Endothelial cell of umbilical vein (primary cell): Measurements from ENCODE around the gene GTF2IRD1. TPM values are rescaled to one million over a fixed set of nuclear protein-coding genes. Genes with fewer than 3 reads are reported as not detected.

Experiments
- BruUV-seq: library from RNA; stranded (reverse); fragments of 400-500 nt; replicated peaks from 2 replicates; lab custom pipeline; 2021; lab: Mats Ljungman, UMichigan
- CTCF ChIA-PET: fragments of 300-600, 350-600 bp; sonication (Branson Sonifier 250); formaldehyde crosslinking; loops from one replicate; lab custom pipeline; 2021; ENCODE audit warnings: antibody characterized with exemption, inconsistent platforms; lab: Charles Lee
- POLR2A ChIA-PET: fragments of 300-600, 350-600 bp; sonication (Branson Sonifier 250); formaldehyde crosslinking; loops from one replicate; lab custom pipeline; 2021; ENCODE audit warnings: antibody characterized with exemption, inconsistent platforms; lab: Charles Lee
- DNase-seq: peaks from one replicate; pipeline ENCODE4 v3.0.0-alpha.2; 2011; ENCODE audit warnings: low read depth, low spot score
- FAIRE-seq: peaks from 2 replicates; lab custom pipeline; 2011; peaks lifted over from hg19 to GRCh38; lab: Jason Lieb, UNC
- H2AFZ ChIP-seq: 2 replicates; pipeline ENCODE4 v1.6.0; 2012; ENCODE audit warnings: low read depth, low read length, control low read depth, inconsistent platforms
- H3K27ac ChIP-seq: 2 replicates; pipeline ENCODE4 v1.5.1; 2011; ENCODE audit warnings: low read depth, mild to moderate bottlenecking, control low read depth, low read length, moderate library complexity; ENCODE audit not compliant: insufficient read depth
- H3K27me3 ChIP-seq, 2 experiments: 2 replicates each; pipeline versions ENCODE4 v1.6.0 to v1.6.1; 2011; ENCODE audit warnings: low read length in 2 of 2, mixed read lengths in 1 of 2; ENCODE audit not compliant: control insufficient read depth in 2 of 2, insufficient read depth in 2 of 2
- H3K36me3 ChIP-seq, 2 experiments: 2 replicates in 1 of 2; 3 replicates in 1 of 2; pipeline ENCODE4 v1.5.1; 2011; ENCODE audit warnings: low read length in 2 of 2, mild to moderate bottlenecking in 1 of 2, moderate library complexity in 1 of 2; ENCODE audit not compliant: control insufficient read depth in 2 of 2, insufficient read depth in 2 of 2; ENCODE audit errors: extremely low read depth in 1 of 2
- H3K4me1 ChIP-seq: 3 replicates; pipeline ENCODE4 v1.5.1; 2011; ENCODE audit warnings: mild to moderate bottlenecking, low read length; ENCODE audit not compliant: control insufficient read depth, insufficient read depth; ENCODE audit errors: extremely low read depth
- H3K4me2 ChIP-seq: 2 replicates; pipeline ENCODE4 v1.6.1; 2011; ENCODE audit warnings: low read length, control low read depth, mixed read lengths; ENCODE audit not compliant: insufficient read depth
- H3K4me3 ChIP-seq, 3 experiments: fragments of 200-600 bp in 1 of 3; sonication (generic), shearing (Covaris generic) in 1 of 3; replicated peaks in 1 of 3; 2 replicates each; pipeline ENCODE4 v1.5.1; 2011 to 2016; ENCODE audit warnings: control low read depth in 3 of 3, low read length in 3 of 3, mild to moderate bottlenecking in 2 of 3, inconsistent platforms in 1 of 3, low read depth in 1 of 3, moderate library complexity in 1 of 3; ENCODE audit not compliant: insufficient read depth in 1 of 3
- H3K79me2 ChIP-seq: 2 replicates; pipeline ENCODE4 v1.6.0; 2012; ENCODE audit warnings: low read length, inconsistent platforms; ENCODE audit not compliant: control insufficient read depth, insufficient read depth
- H3K9ac ChIP-seq: replicated peaks from 2 replicates; pipeline ENCODE3; 2011; ENCODE audit warnings: low read length, control low read depth; ENCODE audit not compliant: insufficient read depth; ENCODE audit errors: extremely low read depth
- H3K9me1 ChIP-seq: replicated peaks from 3 replicates; pipeline ENCODE4 v1.6.0; 2011; ENCODE audit warnings: mild to moderate bottlenecking, low read length; ENCODE audit not compliant: control insufficient read depth, insufficient read depth; ENCODE audit errors: extremely low read depth
- H3K9me3 ChIP-seq: replicated peaks from 2 replicates; pipeline ENCODE4 v1.5.1; 2012; ENCODE audit warnings: low read length, inconsistent platforms; ENCODE audit not compliant: control insufficient read depth, insufficient read depth
- H4K20me1 ChIP-seq: replicated peaks from 2 replicates; pipeline ENCODE3; 2011; ENCODE audit warnings: mild to moderate bottlenecking, low read length; ENCODE audit not compliant: control insufficient read depth, insufficient read depth; ENCODE audit errors: extremely low read depth
- EZH2 ChIP-seq: IDR thresholded peaks from 2 replicates; pipeline ENCODE4 v1.6.1; 2012; ENCODE audit warnings: borderline replicate concordance, low read depth, mild to moderate bottlenecking, moderate library complexity, low read length, inconsistent platforms; ENCODE audit not compliant: severe bottlenecking
- FOS ChIP-seq: IDR thresholded peaks from 2 replicates; pipeline ENCODE4 v1.6.1; 2011; ENCODE audit warnings: mild to moderate bottlenecking, low read length, moderate library complexity, borderline replicate concordance; ENCODE audit not compliant: insufficient read depth
- GATA2 ChIP-seq: IDR thresholded peaks from 2 replicates; pipeline ENCODE4 v1.7.0; 2011; ENCODE audit warnings: low read depth, mild to moderate bottlenecking, moderate library complexity, mixed read lengths, low read length; ENCODE audit not compliant: insufficient read length, insufficient read depth
- JUN ChIP-seq: IDR thresholded peaks from 2 replicates; pipeline ENCODE4 v1.6.1; 2011; ENCODE audit warnings: borderline replicate concordance, low read depth; ENCODE audit not compliant: insufficient read length, insufficient read depth
- MYC ChIP-seq: IDR thresholded peaks from one replicate; pipeline ENCODE4 v1.6.1; 2011; ENCODE audit warnings: mild to moderate bottlenecking, low read depth, low read length
- POLR2A ChIP-seq: IDR thresholded peaks from 2 replicates; pipeline ENCODE4 v1.6.1; 2012; ENCODE audit warnings: low read depth, mild to moderate bottlenecking, control low read depth, low read length
- POLR2AphosphoS5 ChIP-seq: IDR thresholded peaks from 2 replicates; pipeline ENCODE4 v1.6.1; 2012; ENCODE audit warnings: low read depth, mild to moderate bottlenecking, control low read depth, low read length, moderate library complexity; ENCODE audit not compliant: insufficient read depth
- dilution Hi-C: fragments of 300-500 bp; cut with MboI; formaldehyde crosslinking; loops from one replicate; pipeline ENCODE4 v1.15.0; 2019; ENCODE audit warnings: low sequenced_read_pairs; ENCODE audit not compliant: extremely low pct_ligation_motif_present
- intact Hi-C: fragments of 100-400 bp; cut with micrococcal nuclease; formaldehyde crosslinking; loops from one replicate; pipeline ENCODE4 v1.10.0; 2022
- polyA plus RNA-seq, 4 experiments: library from polyadenylated mRNA; depleted of rRNA in 3 of 4; stranded (reverse) in 3 of 4; unstranded in 1 of 4; fragments of >200 nt; gene quantifications; 2 replicates each; pipeline versions ENCODE4 v1.2.1 to v1.2.3, GENCODE V29; 2011 to 2012; ENCODE audit warnings: missing spikeins in 1 of 4
- total RNA-seq: library from RNA; stranded (reverse); gene quantifications from 2 replicates; pipeline ENCODE4 v1.2.3, GENCODE V29; 2021
- TF ChIP-seq, protein P1 (sequence below): IDR thresholded peaks from 2 replicates; pipeline ENCODE4 v1.6.1; 2011; ENCODE audit not compliant: insufficient read depth, insufficient read length
- TF ChIP-seq, protein P2 (sequence below), 2 donors: IDR thresholded peaks; 1 replicate in 1 of 2; 2 replicates in 1 of 2; pipeline ENCODE4 v1.5.1; 2011; ENCODE audit warnings: low read length in 2 of 2, mild to moderate bottlenecking in 2 of 2, moderate library complexity in 2 of 2, control low read depth in 1 of 2, inconsistent platforms in 1 of 2, low read depth in 1 of 2; ENCODE audit not compliant: insufficient read depth in 1 of 2; ENCODE audit errors: extremely low read depth in 1 of 2

GTF2IRD1 gene
- total and polyA plus RNA-seq, 2 donors (not counting 3 experiments of a cell fraction or from before 2014, with no cell fraction given): 14.2 to 24.2 TPM

GRCh38 chr7:74475243-74475986, 21.7 kb downstream of the GTF2IRD1 start:
- TF ChIP-seq, protein P1, sequence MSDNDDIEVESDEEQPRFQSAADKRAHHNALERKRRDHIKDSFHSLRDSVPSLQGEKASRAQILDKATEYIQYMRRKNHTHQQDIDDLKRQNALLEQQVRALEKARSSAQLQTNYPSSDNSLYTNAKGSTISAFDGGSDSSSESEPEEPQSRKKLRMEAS: no peak
- TF ChIP-seq EZH2: no peak
- no peak for TF ChIP-seq POLR2AphosphoS5
- TF ChIP-seq POLR2A: no peak
- TF ChIP-seq JUN: no peak
- no peak for TF ChIP-seq GATA2
- TF ChIP-seq, protein P2, sequence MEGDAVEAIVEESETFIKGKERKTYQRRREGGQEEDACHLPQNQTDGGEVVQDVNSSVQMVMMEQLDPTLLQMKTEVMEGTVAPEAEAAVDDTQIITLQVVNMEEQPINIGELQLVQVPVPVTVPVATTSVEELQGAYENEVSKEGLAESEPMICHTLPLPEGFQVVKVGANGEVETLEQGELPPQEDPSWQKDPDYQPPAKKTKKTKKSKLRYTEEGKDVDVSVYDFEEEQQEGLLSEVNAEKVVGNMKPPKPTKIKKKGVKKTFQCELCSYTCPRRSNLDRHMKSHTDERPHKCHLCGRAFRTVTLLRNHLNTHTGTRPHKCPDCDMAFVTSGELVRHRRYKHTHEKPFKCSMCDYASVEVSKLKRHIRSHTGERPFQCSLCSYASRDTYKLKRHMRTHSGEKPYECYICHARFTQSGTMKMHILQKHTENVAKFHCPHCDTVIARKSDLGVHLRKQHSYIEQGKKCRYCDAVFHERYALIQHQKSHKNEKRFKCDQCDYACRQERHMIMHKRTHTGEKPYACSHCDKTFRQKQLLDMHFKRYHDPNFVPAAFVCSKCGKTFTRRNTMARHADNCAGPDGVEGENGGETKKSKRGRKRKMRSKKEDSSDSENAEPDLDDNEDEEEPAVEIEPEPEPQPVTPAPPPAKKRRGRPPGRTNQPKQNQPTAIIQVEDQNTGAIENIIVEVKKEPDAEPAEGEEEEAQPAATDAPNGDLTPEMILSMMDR (IDR thresholded peaks at IDR 0.05; ENCODE audit: extremely low read depth in 1 of 2, insufficient read depth in 1 of 2, low read depth in 1 of 2, low read length in 2 of 2): no peak
- TF ChIP-seq MYC: no peak
- TF ChIP-seq FOS: no peak
- dilution Hi-C loops (no loop called here), intact Hi-C loops (no loop called here)
- ChIA-PET CTCF (no interaction called here), POLR2A (no interaction called here)
- BruUV-seq: no TSS peak
- Histone ChIP-seq H3K27ac (no peak overlapping the region), H2AFZ (no peak overlapping the region), H3K9ac (no peak overlapping the region), H3K36me3 (no peaks in the 10 kb centered on the region), H3K79me2 (peaks cover 5% of the 10 kb centered on the region), H3K27me3 (no peaks in the 10 kb centered on the region), H3K9me3 (no peaks in the 10 kb centered on the region), H3K9me1 (no peaks in the 10 kb centered on the region), H3K4me2 (no peak overlapping the region), H3K4me3 (no peak overlapping the region), H4K20me1 (no peaks in the 10 kb centered on the region), H3K4me1 (peaks cover 22% of the 10 kb centered on the region)
- FAIRE-seq (no peak), DNase-seq (no peak)
